ENCODE measurements around the gene DPP6.

Gene DPP6

GRCh38 chr7:154907651-154908620 lies 855.7 kb downstream of the DPP6 start:
- TF ChIP-seq CTCF (IDR thresholded peaks at IDR 0.05; ENCODE audit: low read depth, low read length), result no peak
- no peak overlapping the region for H3K4me3 ChIP-seq (ENCODE audit: low read depth, low read length)

GRCh38 chr7:154909241-154910105 lies 857.3 kb downstream of the DPP6 start:
- TF ChIP-seq CTCF (IDR thresholded peaks at IDR 0.05; ENCODE audit: low read depth, low read length), result no peak
- no peak overlapping the region for H3K4me3 ChIP-seq (ENCODE audit: low read depth, low read length)

- no peak overlapping the region for H3K4me3 ChIP-seq (ENCODE audit: low read depth, low read length)
- no peak for TF ChIP-seq CTCF (IDR thresholded peaks at IDR 0.05; ENCODE audit: low read depth, low read length)
Observed at GRCh38 chr7:154910125-154910524, 857.9 kb downstream of the DPP6 start.

- TF ChIP-seq CTCF (IDR thresholded peaks at IDR 0.05; ENCODE audit: low read depth, low read length), result no peak
- no peak overlapping the region for H3K4me3 ChIP-seq (ENCODE audit: low read depth, low read length)
Observed at GRCh38 chr7:154910977-154911376, 858.8 kb downstream of the DPP6 start.

- no peak overlapping the region for H3K4me3 ChIP-seq (ENCODE audit: low read depth, low read length)
- TF ChIP-seq CTCF (IDR thresholded peaks at IDR 0.05; ENCODE audit: low read depth, low read length), result no peak
Observed at GRCh38 chr7:154911411-154911810, 859.2 kb downstream of the DPP6 start.

- TF ChIP-seq CTCF (IDR thresholded peaks at IDR 0.05; ENCODE audit: low read depth, low read length), result no peak
- H3K4me3 ChIP-seq (ENCODE audit: low read depth, low read length), result no peak overlapping the region
Observed at GRCh38 chr7:154911862-154912455, 859.8 kb downstream of the DPP6 start.
